Islet precursor cell (in vitro differentiated cells): ENCODE results near the gene FAM181A.

ENCODE experiments used
- DNase-seq: peaks from one replicate; pipeline ENCODE4 v3.0.0-alpha.2; 2018

FAM181A gene

GRCh38 chr14:93926873-93927799, at the start of gene FAM181A:
Gene FAM181A, plus strand, starts transcription at chr14:93927344. Its CDS starts 942 bp downstream, at chr14:93928286.
- DNase-seq, result no peak

GRCh38 chr14:93878212-93878611, 48.9 kb upstream of the FAM181A start:
- DNase-seq, result no peak

- no peak for DNase-seq
These were observed 48.3 kb upstream of the FAM181A start for GRCh38 chr14:93878871-93879270.

GRCh38 chr14:93879362-93879983, 47.7 kb upstream of the FAM181A start:
- DNase-seq, result no peak

- no peak for DNase-seq
These were observed 46.9 kb upstream of the FAM181A start for GRCh38 chr14:93880021-93880820.

GRCh38 chr14:93884950-93885349, 42.2 kb upstream of the FAM181A start:
- no peak for DNase-seq

GRCh38 chr14:93888995-93889394, 38.1 kb upstream of the FAM181A start:
- no peak for DNase-seq

- DNase-seq, result no peak
These were observed 37.2 kb upstream of the FAM181A start for GRCh38 chr14:93889739-93890483.

- no peak for DNase-seq
These were observed 35.2 kb upstream of the FAM181A start for GRCh38 chr14:93891756-93892504.

- no peak for DNase-seq
These were observed 34.7 kb upstream of the FAM181A start for GRCh38 chr14:93892505-93892839.

GRCh38 chr14:93892923-93893558, 34.1 kb upstream of the FAM181A start:
- DNase-seq, result peak; percentile 79

- peak; percentile 87 for DNase-seq
These were observed 33.4 kb upstream of the FAM181A start for GRCh38 chr14:93893661-93894261.

- peak; percentile 63 for DNase-seq
These were observed 32.0 kb upstream of the FAM181A start for GRCh38 chr14:93895023-93895604.

- DNase-seq, result no peak
These were observed 29.7 kb upstream of the FAM181A start for GRCh38 chr14:93897476-93897845.

- DNase-seq, result no peak
These were observed 29.0 kb upstream of the FAM181A start for GRCh38 chr14:93898081-93898611.

- no peak for DNase-seq
These were observed 28.4 kb upstream of the FAM181A start for GRCh38 chr14:93898731-93899130.

- no peak for DNase-seq
These were observed 25.3 kb upstream of the FAM181A start for GRCh38 chr14:93901813-93902212.

GRCh38 chr14:93902619-93903307, 24.4 kb upstream of the FAM181A start:
- no peak for DNase-seq

- no peak for DNase-seq
These were observed 23.6 kb upstream of the FAM181A start for GRCh38 chr14:93903342-93904184.
